ENCODE measurements around the gene PCMT1.

DNA sequence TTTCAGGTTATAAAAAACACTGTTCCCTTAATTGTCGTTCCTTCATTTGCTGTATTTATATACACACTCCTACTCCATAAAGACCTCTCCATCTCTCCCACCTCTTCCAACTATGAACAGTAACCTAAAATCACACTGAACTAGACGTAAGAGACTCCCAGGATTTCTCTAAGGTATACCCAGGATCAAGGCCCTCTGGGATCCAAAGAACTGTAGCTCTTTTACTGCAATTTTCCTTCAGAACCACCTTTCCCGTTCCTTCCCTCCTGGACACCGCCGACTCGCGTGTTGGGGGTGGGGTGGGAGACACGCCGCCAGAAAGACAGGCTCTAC, 32.3 kb upstream of the PCMT1 start:
- TF ChIP-seq, protein P1, sequence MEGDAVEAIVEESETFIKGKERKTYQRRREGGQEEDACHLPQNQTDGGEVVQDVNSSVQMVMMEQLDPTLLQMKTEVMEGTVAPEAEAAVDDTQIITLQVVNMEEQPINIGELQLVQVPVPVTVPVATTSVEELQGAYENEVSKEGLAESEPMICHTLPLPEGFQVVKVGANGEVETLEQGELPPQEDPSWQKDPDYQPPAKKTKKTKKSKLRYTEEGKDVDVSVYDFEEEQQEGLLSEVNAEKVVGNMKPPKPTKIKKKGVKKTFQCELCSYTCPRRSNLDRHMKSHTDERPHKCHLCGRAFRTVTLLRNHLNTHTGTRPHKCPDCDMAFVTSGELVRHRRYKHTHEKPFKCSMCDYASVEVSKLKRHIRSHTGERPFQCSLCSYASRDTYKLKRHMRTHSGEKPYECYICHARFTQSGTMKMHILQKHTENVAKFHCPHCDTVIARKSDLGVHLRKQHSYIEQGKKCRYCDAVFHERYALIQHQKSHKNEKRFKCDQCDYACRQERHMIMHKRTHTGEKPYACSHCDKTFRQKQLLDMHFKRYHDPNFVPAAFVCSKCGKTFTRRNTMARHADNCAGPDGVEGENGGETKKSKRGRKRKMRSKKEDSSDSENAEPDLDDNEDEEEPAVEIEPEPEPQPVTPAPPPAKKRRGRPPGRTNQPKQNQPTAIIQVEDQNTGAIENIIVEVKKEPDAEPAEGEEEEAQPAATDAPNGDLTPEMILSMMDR (IDR thresholded peaks at IDR 0.05), result no peak
- TF ChIP-seq POLR2A (IDR thresholded peaks at IDR 0.05) (no peak), EP300 (IDR thresholded peaks at IDR 0.05) (no peak)

All from ovary (tissue), 3 donors.